ENCODE measurements around the gene LOX.
"Not testable (repeated sequence)": the region's sequence is repeated elsewhere in the genome, so short reads cannot be mapped to it uniquely, and the experiment has no call there.

LOX gene

GRCh38 chr5:122097391-122097790 is 19.3 kb upstream of the LOX start:
- Histone ChIP-seq H3K27ac (no peak overlapping the region), H3K4me3 (no peak overlapping the region)
- no peak for DNase-seq (ENCODE audit: low spot score)
- no peak for TF ChIP-seq CTCF (IDR thresholded peaks at IDR 0.05)

- no peak for TF ChIP-seq CTCF (IDR thresholded peaks at IDR 0.05)
- H3K4me3 ChIP-seq, result no peak overlapping the region
- no peak for DNase-seq (ENCODE audit: low spot score)
- H3K27ac ChIP-seq, result no peak overlapping the region
Observed at GRCh38 chr5:122095158-122095557, 17.1 kb upstream of the LOX start.

DNA sequence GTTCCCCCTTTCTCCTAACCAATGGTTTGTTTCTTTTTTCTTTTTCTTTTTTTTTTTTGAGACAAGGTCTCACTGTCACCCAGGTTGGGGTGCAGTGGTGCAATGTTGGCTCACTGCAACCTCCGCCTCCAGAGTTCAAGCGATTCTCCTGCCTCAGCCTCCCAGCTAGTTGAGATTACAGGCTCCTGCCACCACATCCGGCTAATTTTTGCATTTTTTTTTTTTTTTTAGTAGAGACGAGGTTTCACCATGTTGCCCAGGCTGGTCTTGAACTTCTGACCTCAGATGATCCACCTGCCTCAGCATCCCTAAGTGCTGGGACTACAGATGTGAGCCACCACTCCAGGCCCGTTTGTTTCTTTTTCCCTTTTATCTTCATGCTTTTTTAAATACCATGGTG is 16.2 kb upstream of the LOX start:
- not testable (repeated sequence) for H3K4me3 ChIP-seq; H3K27ac ChIP-seq; DNase-seq (ENCODE audit: low spot score)

DNA sequence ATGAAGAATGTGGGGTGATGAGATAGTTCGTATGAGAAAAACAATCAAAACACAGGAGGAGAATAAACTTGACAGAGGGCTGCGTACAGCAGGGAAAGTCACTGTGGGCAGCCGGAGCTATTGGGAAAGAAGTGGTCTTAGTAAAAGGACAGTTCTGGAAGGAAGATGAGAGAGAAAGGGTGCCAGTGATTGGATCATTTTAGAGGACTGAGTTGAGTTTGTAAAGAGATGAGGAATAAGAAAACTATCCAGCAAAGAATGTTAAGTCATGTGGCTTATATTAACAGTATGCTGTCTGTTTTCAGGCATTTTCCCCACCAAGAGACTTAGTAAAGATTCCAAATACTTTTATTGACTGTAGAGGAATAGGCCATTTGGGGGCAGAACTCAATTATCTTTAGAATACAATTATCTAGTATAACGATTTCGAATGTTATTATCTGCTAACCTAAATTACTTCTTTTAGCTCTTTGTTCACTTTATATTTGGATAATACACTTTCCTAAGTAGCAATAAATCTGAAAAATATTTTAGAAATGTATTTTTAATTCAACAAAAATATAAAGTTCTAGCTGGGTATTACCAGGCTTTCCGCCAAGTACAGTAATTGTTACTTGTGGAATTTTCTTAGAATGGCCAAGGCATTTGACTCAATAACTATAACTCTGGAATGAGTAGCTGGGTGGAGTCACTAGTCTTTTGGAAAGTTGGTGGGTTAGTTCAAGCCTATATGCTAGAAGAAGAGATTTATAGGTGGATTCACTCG is 15.5 kb upstream of the LOX start:
- no peak for DNase-seq (ENCODE audit: low spot score)
- peak overlapping the region in 1 of 2 donors; percentile 26 for H3K27ac ChIP-seq
- H3K4me3 ChIP-seq, result no peak overlapping the region
- TF ChIP-seq CTCF (IDR thresholded peaks at IDR 0.05), result no peak

GRCh38 chr5:122091936-122092600 is 14.0 kb upstream of the LOX start:
- H3K27ac ChIP-seq, result no peak overlapping the region
- TF ChIP-seq CTCF (IDR thresholded peaks at IDR 0.05), result no peak
- no peak for DNase-seq (ENCODE audit: low spot score)
- H3K4me3 ChIP-seq, result no peak overlapping the region

GRCh38 chr5:122089096-122090013 is 11.3 kb upstream of the LOX start:
- no peak overlapping the region for H3K4me3 ChIP-seq
- peak overlapping the region in 1 of 2 donors; percentile 22 for H3K27ac ChIP-seq
- no peak for DNase-seq (ENCODE audit: low spot score)
- no peak for TF ChIP-seq CTCF (IDR thresholded peaks at IDR 0.05)

GRCh38 chr5:122085041-122085440 is 7.0 kb upstream of the LOX start:
- no peak for DNase-seq (ENCODE audit: low spot score)
- Histone ChIP-seq H3K4me3 (no peak overlapping the region), H3K27ac (no peak overlapping the region)
- no peak for TF ChIP-seq CTCF (IDR thresholded peaks at IDR 0.05)

All from coronary artery (tissue), 2 donors.